ENCODE measurements around the gene SLC3A2.

Gene SLC3A2

DNA sequence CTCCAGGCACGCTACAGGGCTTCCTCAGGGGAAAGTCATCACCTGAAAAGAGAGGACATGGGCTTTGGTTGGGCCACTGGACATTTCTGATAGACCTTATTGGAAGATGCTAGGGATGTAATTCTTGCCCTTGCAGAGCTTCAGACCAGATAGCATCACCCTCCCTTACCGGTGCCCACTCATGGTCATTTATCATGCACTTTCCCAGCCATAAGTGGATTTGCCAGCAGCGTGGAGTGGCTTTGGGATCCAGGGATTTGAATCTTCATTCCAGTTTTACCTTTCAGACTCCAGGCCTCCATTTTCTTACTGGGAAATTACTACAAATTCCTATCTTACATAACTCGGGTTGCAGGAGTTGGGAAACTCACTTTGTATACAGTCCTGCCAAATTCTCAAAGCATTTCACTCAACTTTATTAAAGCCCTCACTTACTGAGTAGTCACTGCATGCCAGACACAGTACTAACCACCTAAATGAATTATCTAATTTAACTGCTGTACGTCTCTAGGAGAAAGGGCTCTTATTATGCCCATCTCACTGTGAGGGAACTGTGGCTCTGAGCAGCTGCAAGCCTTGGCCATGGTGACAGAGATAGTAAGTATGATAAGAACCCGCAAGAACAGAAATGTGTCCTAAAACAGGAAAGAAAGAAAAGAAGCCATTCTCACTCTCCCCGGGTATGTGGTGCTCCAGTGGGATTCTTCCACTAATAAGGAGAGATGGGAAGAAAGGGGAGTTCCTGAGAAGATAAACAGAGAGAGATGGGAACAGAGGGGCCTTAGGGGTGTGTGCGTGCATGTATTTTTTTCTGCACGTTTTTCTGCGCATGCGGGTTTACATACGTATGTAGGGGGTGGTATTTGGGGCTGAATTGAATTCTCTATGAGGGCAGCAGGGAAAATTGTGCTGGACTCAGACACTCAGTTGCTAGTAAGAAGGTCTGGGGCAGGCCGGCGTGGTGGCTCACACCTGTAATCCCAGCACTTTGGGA lies 30.7 kb downstream of the SLC3A2 start:
- DNase-seq, result peak in 1 of 5 experiments; percentile 63

DNA sequence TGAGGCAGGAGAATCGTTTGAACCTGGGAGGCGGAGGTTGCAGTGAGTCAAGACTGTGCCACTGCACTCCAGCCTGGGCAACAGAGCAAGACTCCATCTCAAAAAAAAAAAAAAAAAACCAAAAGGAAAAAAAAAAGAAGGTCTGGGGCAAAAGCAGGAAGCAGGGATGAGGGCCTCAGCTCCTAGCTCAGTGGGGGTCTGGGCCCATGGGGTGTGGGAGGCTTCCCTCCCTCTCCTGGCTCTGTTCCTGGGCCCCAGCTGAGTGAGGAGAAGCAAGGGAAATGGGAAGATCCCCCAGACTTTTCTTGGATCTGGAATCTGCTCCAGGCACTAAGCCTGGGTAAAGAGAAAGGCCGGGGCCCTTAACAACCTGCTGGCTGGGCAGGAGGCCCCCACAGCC lies 31.6 kb downstream of the SLC3A2 start:
- no peak for DNase-seq

DNA sequence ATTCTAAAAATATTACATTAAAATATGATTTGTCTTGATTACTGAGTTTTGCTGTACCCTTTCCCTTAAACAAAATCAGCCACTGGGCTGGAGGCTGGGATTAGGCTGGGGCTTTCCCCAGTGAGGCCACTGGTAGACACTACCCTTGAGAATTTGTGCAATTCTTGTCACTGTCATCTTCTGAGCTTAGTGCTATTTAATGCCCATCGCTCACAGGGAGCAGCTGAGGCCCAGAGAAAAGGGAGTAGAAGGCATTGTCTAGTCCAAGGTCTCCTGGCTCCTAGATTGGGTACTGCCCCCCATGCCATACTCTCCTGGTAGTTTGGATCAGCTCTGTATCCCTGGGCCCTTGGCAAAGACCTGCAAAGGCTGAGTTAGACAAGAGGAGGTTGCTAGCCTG lies 33.7 kb downstream of the SLC3A2 start:
- no peak for DNase-seq

DNA sequence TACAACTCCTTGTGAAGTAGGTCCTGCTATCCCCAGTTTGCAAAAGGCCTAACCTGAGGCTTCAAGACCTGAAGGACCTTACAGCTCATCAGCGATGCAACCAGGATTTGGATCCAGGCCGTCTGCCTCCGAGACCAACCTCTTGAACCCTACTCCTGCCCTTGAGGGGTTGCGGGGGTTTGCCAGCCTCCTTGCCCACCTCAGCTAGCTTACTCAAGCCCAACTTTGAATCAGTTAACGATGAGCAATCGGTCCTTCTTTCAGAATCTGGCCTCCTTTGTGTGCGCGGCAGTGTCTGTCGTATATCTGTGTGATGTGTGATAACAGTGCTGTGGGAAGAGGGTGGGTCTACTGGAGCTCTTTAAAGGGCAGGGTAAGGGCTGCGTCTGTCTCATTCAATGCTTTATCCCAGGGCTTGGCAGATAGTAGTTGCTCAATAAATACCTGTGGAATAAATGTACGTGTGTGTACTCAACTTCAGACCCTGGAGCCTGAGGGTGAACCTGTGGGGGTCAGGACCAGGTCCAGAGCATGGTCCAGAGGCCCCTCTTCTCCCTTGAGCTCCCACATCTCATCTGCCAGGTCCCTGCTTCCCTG lies 37.3 kb downstream of the SLC3A2 start:
- no peak for DNase-seq

DNA sequence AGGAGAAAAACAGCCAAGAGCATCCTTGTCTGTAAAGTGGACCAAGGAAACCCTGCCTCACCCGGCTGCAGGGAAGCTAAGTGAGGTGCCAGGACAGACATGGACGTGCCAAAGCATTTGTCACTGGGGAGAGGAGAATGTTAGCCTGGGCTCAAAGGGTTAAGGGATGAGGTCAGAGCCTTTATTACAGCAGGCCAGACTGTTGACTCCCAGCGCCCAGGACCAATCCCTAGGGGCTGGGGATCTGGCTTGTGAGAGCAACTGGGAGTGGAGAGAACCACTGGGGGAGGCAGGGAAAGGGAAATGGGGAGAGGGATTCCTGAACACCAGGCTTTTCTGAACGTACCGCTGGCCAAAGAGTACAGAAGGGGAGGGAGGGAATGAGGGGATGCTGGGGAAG lies 37.8 kb downstream of the SLC3A2 start:
- DNase-seq, result no peak

- no peak for DNase-seq
These were observed 38.8 kb downstream of the SLC3A2 start for GRCh38 chr11:62919476-62919875.

- no peak for DNase-seq
These were observed 39.4 kb downstream of the SLC3A2 start for GRCh38 chr11:62919898-62920640.

DNA sequence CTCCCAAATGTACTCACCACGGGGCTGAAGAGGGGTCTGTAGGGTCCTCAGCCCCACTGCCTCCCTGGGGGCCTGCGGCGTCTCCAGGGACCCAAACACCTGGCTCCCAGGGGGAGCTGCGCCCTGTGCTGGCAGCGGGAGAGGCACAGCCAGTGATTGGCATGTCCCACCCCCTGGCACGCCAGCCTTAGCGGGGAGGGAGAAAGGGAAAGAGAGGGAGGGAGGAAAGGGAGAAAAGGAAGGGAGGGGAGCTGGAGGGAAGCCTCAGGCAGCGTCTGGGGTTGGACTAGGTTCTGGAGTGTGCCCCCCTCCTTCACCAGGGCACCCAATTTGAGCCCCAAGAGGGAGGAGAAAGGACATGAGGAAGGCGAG lies 40.5 kb downstream of the SLC3A2 start, which contains the start of gene CHRM1:
TSS of gene CHRM1 (minus strand) at position 163 of the 372 bp plus-strand sequence. CDS start 10,263 bp downstream, outside the sequence.
- DNase-seq, result no peak

- DNase-seq, result no peak
These were observed 41.0 kb downstream of the SLC3A2 start for GRCh38 chr11:62921573-62922188.

DNA sequence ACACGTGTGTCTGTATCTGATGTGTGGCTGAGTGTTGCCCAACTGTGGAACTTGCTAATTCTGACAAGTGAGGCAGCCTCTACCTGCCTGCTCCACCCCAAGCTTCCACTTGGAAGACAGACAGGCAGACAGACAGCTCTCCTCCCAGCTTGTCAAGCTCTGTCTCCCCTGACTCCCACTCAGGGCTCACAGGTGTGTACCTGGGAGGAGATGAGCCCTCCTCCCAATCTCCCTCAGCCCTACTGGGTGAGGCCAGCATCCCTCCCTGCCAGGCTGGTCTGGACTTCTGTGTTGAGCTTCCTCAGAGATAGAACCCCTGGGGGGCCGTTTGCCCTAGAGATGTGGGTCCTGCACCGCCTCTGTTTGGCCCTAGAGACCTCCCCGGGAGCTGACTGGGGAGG lies 41.5 kb downstream of the SLC3A2 start:
- DNase-seq, result no peak

GRCh38 chr11:62922653-62923431 lies 42.1 kb downstream of the SLC3A2 start:
- peak in 2 of 5 experiments; percentile 15 to 34 for DNase-seq

DNA sequence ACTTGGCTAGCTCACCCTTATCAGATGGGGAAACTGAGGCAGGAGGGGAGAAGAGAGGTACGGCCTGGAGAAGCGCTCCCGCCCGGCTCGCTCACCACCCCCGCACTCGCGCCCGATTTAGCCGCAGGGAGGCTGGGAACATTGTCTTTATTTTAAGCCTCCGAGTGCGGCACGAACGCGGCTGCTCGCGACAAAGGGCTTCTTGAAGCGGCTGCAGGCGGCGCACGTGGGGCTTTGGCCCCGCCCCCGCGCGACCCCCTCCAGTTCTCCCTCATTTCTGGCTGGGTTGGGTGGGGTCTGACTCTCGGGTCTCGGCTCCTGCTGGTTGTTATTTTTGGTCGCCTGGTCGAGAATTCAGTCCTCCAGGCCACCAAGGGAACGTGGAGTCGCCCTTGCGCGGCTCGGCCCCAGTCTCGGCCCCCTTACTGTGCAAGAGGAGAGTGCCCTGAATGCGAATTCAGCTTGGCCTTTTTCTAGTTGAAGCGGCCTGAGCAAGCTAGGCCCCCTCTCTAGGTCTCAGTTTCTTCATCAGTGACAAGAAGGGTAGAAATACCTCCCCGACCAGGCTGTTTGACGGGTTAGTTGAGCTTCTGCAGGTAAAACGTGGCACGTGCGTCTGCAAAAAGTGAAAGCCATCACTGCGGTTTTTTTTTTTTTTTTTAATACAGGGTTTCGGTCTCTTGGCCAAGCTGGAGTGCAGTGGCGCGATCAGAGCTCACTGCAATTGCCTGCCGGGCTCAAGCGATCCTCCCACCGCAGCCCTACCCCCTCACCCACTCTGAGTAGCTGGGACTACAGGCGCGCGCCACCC lies 43.1 kb downstream of the SLC3A2 start:
- peak in 2 of 5 experiments; percentile 13 to 55 for DNase-seq

DNA sequence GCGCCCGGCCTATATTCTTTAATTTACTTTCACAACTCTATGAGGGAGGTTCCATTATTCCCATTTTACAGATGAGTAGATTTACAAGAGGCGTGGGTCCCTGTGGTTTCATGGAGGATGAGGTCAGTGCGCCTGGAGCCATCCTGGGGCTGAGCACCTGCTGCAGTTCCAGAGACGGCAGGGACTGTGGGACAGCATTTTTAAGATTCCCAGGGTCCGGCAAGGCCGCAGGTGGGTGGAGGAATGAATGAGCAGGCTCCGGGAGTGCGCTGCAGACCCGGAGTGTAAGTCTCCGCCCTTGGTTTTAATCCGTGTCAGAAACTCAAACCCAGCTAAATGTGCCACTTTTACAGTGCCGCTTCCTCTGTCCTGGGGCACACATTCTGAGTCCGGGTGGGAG lies 44.6 kb downstream of the SLC3A2 start:
- no peak for DNase-seq

DNA sequence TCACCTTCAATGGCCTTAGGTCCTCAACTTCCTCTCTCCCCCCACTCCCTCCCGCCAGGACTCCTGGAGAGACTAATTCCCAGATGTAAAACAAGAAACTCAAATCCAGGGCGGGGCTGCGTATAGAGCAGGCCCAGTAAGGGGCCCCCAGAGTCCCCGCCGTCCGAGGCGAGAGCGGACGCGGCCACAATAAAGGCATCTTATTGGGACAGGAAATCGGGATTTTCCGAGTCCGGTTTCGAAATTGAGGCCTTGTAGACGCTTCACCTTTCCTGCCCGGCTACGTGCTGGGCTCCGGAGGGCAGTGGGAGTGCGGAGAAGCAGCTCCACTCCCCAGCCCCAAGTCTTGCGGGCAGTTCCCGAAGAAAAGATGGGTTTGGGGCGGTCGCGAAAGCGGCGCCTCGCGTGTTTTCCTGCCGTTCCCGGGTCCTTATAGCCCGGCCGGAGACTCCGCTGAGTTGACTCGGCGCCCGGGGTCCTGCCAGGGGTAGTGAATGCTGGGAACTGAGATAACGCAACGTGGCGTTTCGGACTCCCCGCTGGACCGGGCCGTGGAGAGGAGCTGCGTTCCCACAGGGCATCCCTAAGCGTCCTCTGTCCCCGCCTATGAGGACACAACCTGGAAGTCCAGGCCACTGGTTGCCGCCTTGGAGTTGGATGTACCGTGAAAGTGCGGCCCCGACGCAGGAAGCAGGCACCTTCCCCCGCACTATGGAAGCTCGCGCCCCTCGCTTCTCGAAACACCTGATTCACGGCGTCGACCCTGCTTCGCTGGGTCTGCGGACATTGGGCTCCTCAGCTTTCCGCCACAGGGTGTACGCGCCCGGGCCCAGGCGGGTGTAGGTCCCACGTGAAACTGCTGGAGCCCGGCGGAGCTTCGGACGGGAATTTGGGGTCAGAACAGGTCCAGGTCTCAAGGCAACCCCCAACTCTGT lies 45.3 kb downstream of the SLC3A2 start:
- no peak for DNase-seq

DNA sequence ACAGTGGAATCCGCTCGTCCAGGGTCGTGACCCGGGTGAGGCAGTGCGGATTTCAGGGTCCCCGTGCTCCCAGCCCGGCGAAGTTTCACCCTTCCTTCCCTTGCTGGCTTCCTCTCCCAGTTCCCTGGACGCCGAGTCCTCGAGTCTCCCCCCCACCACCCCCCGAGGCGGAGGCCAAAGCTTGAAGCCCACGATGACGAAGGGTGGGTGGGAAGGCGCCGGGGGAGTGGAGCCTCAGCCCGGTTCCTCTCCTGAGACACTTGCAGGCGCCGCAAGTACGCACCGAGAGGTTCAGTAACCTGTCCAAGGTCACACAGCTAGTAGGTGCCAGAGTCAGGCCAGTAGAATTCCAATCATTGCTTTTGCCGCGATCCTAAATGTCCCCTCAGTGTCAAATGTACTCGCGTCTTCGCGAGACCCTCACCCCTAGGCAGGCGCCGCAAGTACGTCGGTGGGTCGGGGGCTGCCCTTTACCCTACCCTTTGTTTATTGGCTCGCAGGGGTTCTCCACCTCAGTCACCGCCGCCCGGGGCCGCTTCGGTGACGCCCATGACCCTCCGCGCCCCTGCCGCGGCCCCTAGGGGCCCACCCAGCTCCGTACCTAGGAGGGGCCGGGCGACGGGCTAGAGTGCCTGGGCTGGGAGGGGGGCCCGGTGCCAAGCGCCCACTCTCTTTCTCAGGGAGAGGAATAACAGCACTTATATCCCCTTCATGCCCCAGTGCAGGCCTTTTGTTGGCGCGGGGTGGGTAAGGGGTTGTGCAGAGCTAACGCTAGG lies 46.2 kb downstream of the SLC3A2 start:
- no peak for DNase-seq

GRCh38 chr11:62928011-62928410 lies 47.3 kb downstream of the SLC3A2 start:
- DNase-seq, result no peak

DNA sequence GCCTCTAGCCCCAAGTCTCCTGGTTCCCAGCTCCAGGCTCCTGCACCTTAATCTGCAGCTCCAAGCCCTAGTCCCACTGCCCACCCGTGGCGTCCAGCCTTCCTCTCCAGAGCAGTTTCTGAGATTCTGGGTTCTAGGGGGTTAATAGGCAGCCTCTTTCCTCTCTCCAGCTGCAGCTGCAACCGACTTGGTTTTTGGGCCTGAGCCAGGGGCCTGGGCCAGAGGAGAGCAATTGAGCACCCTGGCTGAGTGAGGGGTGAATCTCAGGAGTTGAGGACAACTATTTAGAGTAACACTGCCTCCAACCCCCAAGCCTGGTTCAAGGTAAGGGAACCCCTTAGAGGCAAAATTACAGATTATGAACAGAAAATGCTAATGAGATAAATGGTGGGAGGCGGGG lies 49.5 kb downstream of the SLC3A2 start:
- no peak for DNase-seq

GRCh38 chr11:62930666-62931065 lies 50.0 kb downstream of the SLC3A2 start:
- DNase-seq, result no peak

Measured in T-helper 2 cell (primary cell).